ENCODE measurements around the gene MAN1A1.

- TF ChIP-seq CTCF (IDR thresholded peaks at IDR 0.05; ENCODE audit: insufficient read depth, low read length, poor library complexity, severe bottlenecking): no peak
- TF ChIP-seq EZH2phosphoT487 (conservative IDR thresholded peaks at IDR 0.05; ENCODE audit: low read length): no peak
These were observed 73.3 kb downstream of the MAN1A1 start for GRCh38 chr6:119276211-119276610.

Data from SU-DHL-6 (cell line).